Gastrocnemius medialis (tissue), 4 donors: ENCODE results near the gene GIT2. TPM values are rescaled to one million over a fixed set of nuclear protein-coding genes. Genes with fewer than 3 reads are reported as not detected.
A peak's percentile ranks its signal among the peaks of the same experiment; 100 is the strongest.
"Not testable (repeated sequence)": the region's sequence is repeated elsewhere in the genome, so short reads cannot be mapped to it uniquely, and the experiment has no call there.

Experiments used
- ATAC-seq, 2 donors: fragments of 150-250 bp; one replicate each; pipeline ENCODE4 v1.9.1; 2016
- DNase-seq, 2 donors: peaks; one replicate each; pipeline ENCODE4 v3.0.0-alpha.2; 2019
- H3K27ac ChIP-seq, 4 donors: fragments of 200-600 bp; sonication (generic); 1 replicate in 1 of 4; 2 replicates in 3 of 4; pipeline ENCODE4 v1.5.1; 2016 to 2018; ENCODE audit warnings: mild to moderate bottlenecking in 2 of 4, moderate library complexity in 1 of 4
- H3K27me3 ChIP-seq, 3 donors: fragments of 200-600 bp; sonication (generic) in 2 of 3; 1 replicate in 1 of 3; 2 replicates in 2 of 3; pipeline versions ENCODE4 v1.5.1 to v1.6.0; 2016 to 2019; ENCODE audit warnings: mild to moderate bottlenecking in 1 of 3, moderate library complexity in 1 of 3
- H3K36me3 ChIP-seq, 2 donors: fragments of 200-600 bp; sonication (generic) in 1 of 2; one replicate each; pipeline ENCODE4 v1.5.1; 2017 to 2018
- H3K4me1 ChIP-seq, 2 donors: fragments of 200-600 bp; sonication (generic) in 1 of 2; one replicate each; pipeline ENCODE4 v1.5.1; 2016 to 2017; ENCODE audit warnings: mild to moderate bottlenecking in 2 of 2
- H3K4me3 ChIP-seq, 4 donors: fragments of 200-600 bp; sonication (generic) in 3 of 4; 1 replicate in 1 of 4; 2 replicates in 3 of 4; pipeline ENCODE4 v1.5.1; 2016 to 2019; ENCODE audit warnings: mild to moderate bottlenecking in 2 of 4
- H3K9me3 ChIP-seq, 3 donors: fragments of 200-600 bp; sonication (generic) in 2 of 3; 1 replicate in 1 of 3; 2 replicates in 2 of 3; pipeline ENCODE4 v1.5.1; 2016 to 2019
- POLR2A ChIP-seq, 2 donors: fragments of 450-650 bp; IDR thresholded peaks; one replicate each; pipeline ENCODE4 v1.6.1; 2017; ENCODE audit warnings: antibody characterized with exemption in 2 of 2, mild to moderate bottlenecking in 2 of 2, moderate library complexity in 2 of 2
- in situ Hi-C, 4 donors: fragments of 200-750 bp; cut with MboI; loops; one replicate each; pipeline versions ENCODE4 v1.15.0 to v1.8.0; 2017; ENCODE audit warnings: low sequenced_read_pairs in 4 of 4
- intact Hi-C: fragments of 100-400 bp; cut with DNase I; formaldehyde crosslinking; loops from one replicate; pipeline ENCODE4 v1.15.1; 2023; ENCODE audit warnings: low total_unique reads
- total RNA-seq, 4 donors: library from RNA; depleted of rRNA; stranded (reverse); fragments of >200 nt; gene quantifications; one replicate each; pipeline versions ENCODE4 v1.1.0 to v1.2.3, GENCODE V29; 2016
- TF ChIP-seq, protein P1 (sequence below), 5 experiments: fragments of 450-650 bp in 3 of 5; fragments of 200-600 bp in 2 of 5; sonication (generic) in 2 of 5; IDR thresholded peaks in 4 of 5; conservative IDR thresholded peaks in 1 of 5; 1 replicate in 4 of 5; 2 replicates in 1 of 5; pipeline ENCODE4 v1.5.1; 2016 to 2019; ENCODE audit warnings: antibody characterized with exemption in 5 of 5, mild to moderate bottlenecking in 3 of 5, moderate library complexity in 3 of 5

The GIT2 gene
- total RNA-seq, 4 donors from 2014 or later = 23.4 to 32.1 (median 23.6) TPM

DNA sequence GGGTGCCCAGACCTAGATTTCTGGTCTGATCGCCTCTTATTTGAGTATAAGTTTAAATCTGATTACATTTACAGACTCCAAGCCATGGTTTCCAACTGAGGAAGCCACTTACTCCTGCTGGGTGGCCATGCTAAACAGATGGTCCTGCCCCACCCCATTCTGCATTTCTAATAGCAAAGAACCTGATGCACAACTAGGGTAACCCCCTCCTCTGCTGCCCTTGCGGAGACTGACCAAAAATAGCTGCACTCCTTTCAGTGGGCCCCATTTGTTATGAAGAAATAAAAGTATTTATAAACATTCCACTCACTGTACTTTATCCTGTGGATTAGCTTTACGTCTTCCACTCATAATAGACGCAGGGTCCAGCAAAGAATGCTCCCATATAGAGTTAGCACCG, 6.8 kb downstream of the GIT2 start:
- H3K4me1 ChIP-seq = peaks cover 10 to 17% of the 10 kb centered on the region in 2 donors
- in situ Hi-C loops = no loop called here
- ATAC-seq = no peak
- no peak overlapping the region for H3K4me3 ChIP-seq
- no peak for DNase-seq
- intact Hi-C loops = no loop called here
- H3K27me3 ChIP-seq = no peaks in the 10 kb centered on the region
- H3K9me3 ChIP-seq = no peaks in the 10 kb centered on the region
- TF ChIP-seq, protein P1, sequence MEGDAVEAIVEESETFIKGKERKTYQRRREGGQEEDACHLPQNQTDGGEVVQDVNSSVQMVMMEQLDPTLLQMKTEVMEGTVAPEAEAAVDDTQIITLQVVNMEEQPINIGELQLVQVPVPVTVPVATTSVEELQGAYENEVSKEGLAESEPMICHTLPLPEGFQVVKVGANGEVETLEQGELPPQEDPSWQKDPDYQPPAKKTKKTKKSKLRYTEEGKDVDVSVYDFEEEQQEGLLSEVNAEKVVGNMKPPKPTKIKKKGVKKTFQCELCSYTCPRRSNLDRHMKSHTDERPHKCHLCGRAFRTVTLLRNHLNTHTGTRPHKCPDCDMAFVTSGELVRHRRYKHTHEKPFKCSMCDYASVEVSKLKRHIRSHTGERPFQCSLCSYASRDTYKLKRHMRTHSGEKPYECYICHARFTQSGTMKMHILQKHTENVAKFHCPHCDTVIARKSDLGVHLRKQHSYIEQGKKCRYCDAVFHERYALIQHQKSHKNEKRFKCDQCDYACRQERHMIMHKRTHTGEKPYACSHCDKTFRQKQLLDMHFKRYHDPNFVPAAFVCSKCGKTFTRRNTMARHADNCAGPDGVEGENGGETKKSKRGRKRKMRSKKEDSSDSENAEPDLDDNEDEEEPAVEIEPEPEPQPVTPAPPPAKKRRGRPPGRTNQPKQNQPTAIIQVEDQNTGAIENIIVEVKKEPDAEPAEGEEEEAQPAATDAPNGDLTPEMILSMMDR (IDR thresholded peaks at IDR 0.05 in 4 of 5, conservative IDR thresholded peaks at IDR 0.05 in 1 of 5) = no peak
- TF ChIP-seq POLR2A (IDR thresholded peaks at IDR 0.05) = no peak
- H3K27ac ChIP-seq = peak overlapping the region in 3 of 4 donors; percentile 13 to 37 (median 29)
- peaks cover 0 to 54% of the 10 kb centered on the region in 2 donors for H3K36me3 ChIP-seq

DNA sequence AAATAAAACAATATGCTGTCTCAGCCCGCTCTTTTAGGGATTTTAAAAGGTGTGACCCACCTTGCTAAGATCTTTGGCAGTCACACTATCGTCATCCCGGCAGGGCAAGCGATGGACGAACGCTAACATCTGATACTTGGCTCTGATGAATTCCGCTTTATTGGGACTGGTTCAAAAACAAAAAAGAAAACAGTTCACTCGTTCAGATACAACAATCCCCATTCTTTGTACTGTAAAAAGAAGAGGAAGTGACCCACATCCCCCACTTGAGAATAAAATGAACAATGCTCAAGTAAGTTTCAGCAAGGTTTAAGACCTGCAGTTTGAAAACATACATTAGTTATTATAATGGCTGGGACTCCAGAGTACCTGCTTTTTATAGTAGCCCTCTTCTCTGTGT, 7.3 kb downstream of the GIT2 start:
- in situ Hi-C loops = no loop called here
- Histone ChIP-seq H3K9me3 (no peaks in the 10 kb centered on the region), H3K27ac (peak overlapping the region in 2 of 4 donors; percentile 29 to 37), H3K4me1 (peaks cover 5 to 13% of the 10 kb centered on the region in 2 donors), H3K27me3 (no peaks in the 10 kb centered on the region), H3K36me3 (peaks cover 0 to 58% of the 10 kb centered on the region in 2 donors), H3K4me3 (no peak overlapping the region)
- TF ChIP-seq POLR2A (IDR thresholded peaks at IDR 0.05) = no peak
- TF ChIP-seq, protein P1 (IDR thresholded peaks at IDR 0.05 in 4 of 5, conservative IDR thresholded peaks at IDR 0.05 in 1 of 5) = no peak
- ATAC-seq (no peak), DNase-seq (no peak)
- intact Hi-C loops = no loop called here

DNA sequence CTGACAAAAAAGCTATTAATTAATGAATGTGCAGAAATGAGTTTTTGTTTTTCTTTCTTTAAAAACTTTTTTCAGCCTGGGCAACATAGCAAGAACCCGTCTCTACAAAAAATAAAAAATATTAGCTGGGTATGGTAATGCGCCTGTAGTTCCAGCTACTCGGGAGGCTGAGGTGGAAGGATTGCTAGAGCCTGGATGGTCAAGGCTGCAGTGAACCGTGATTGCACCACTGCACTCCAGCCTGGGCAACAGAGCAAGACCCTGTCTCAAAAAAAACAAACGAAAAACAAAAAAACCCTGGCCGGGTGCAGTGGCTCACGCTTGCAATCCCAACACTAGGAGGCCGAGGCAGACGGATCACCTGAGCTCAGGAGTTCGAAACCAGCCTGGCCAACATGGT, 7.9 kb downstream of the GIT2 start:
- intact Hi-C loops = no loop called here
- peaks cover 5 to 6% of the 10 kb centered on the region in 2 donors for H3K4me1 ChIP-seq
- DNase-seq (no peak), ATAC-seq (no peak)
- H3K27me3 ChIP-seq = no peaks in the 10 kb centered on the region
- H3K9me3 ChIP-seq = no peaks in the 10 kb centered on the region
- in situ Hi-C loops = no loop called here
- no peak overlapping the region for H3K4me3 ChIP-seq
- peaks cover under 1 to 65% of the 10 kb centered on the region in 2 donors for H3K36me3 ChIP-seq
- peak overlapping the region in 2 of 4 donors; percentile 6 to 17 for H3K27ac ChIP-seq
- no peak for TF ChIP-seq POLR2A (IDR thresholded peaks at IDR 0.05)
- TF ChIP-seq, protein P1 (IDR thresholded peaks at IDR 0.05 in 4 of 5, conservative IDR thresholded peaks at IDR 0.05 in 1 of 5) = no peak

- DNase-seq (no peak), ATAC-seq (no peak)
- Histone ChIP-seq H3K9me3 (no peaks in the 10 kb centered on the region), H3K36me3 (peaks cover 4 to 71% of the 10 kb centered on the region in 2 donors), H3K27me3 (no peaks in the 10 kb centered on the region), H3K4me3 (no peak overlapping the region), H3K27ac (no peak overlapping the region), H3K4me1 (peaks cover 1 to 2% of the 10 kb centered on the region in 2 donors)
- intact Hi-C loops = no loop called here
- TF ChIP-seq POLR2A (IDR thresholded peaks at IDR 0.05) = no peak
- TF ChIP-seq, protein P1 (IDR thresholded peaks at IDR 0.05 in 4 of 5, conservative IDR thresholded peaks at IDR 0.05 in 1 of 5) = no peak
- in situ Hi-C loops = no loop called here
Measured at GRCh38 chr12:109987615-109988014, 8.6 kb downstream of the GIT2 start.

DNA sequence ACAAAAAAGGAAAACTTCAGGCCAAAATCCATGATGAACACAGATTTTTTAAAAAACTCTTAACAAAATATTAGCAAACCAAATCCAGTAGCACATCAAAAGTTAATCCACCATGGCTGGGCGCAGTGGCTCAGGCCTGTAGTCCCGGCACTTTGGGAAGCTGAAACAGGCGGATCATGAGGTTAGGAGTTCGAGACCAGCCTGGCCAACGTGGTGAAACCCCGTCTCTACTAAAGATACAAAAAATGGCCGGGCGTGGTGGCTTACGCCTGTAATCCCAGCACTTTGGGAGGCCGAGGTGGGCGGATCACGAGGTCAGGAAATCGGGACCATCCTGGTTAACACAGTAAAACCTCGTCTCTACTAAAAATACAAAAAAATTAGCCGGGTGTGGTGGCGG, 9.9 kb downstream of the GIT2 start:
- in situ Hi-C loops, intact Hi-C loops, DNase-seq: not testable (repeated sequence)

More for the DNA sequence above, 9.9 kb downstream of the GIT2 start:
- H3K36me3 ChIP-seq = peaks cover 7 to 85% of the 10 kb centered on the region in 2 donors
- H3K27me3 ChIP-seq, H3K4me3 ChIP-seq, H3K9me3 ChIP-seq, H3K4me1 ChIP-seq, ATAC-seq, H3K27ac ChIP-seq: not testable (repeated sequence)
